GM08714 (cell line): ENCODE results near the gene TUSC2.

Experiments used
- H3K4me3 ChIP-seq: fragments of 200-500 bp; sonication (Bioruptor generic); 2 replicates; pipeline ENCODE4 v1.5.1; 2014; ENCODE audit warnings: mild to moderate bottlenecking, low read length, inconsistent platforms
- ZNF274 ChIP-seq: IDR thresholded peaks from 2 replicates; pipeline ENCODE4 v1.6.1; 2012; ENCODE audit warnings: mild to moderate bottlenecking, low read depth, low read length

Gene TUSC2, protein sequence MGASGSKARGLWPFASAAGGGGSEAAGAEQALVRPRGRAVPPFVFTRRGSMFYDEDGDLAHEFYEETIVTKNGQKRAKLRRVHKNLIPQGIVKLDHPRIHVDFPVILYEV

DNA sequence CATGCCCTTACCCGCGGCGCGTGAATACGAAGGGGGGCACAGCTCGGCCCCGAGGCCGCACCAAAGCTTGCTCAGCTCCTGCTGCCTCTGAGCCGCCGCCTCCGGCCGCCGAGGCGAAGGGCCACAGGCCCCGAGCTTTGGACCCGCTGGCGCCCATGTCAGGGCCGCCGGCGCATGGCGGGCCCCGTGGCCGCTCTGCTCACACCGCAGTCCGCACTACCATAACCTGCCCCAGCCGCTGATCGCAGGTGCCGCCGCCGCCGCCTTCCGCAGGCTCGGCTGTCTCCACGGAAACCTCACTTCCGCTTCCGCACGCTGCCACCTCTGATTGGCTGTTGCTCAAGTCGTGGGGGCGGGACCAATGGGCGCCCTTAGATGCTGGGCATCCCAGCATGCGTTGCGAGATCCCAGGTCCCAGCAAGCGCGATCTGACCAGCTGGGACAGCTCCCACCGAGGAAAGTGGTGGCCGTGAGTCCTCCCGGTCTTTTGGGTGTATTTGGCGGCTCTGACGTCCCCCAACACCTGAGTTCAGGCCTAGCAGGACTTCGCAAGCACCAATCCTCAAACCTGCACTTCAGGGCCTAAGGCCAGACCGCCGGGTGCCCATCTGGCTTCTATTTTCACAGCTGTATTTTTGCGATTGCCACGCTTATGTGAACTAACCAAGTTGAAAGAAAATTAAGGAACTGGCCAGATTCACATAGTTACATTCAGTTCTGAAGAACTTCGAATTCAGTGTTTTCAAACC, at the start of gene TUSC2:
TUSC2 (minus strand) TSS at position 281 of the 749 bp plus-strand sequence; CDS start at position 157, 124 bp downstream.
- peak within 1 kb of the TSS; percentile 94 for H3K4me3 ChIP-seq
- no peak for TF ChIP-seq ZNF274

DNA sequence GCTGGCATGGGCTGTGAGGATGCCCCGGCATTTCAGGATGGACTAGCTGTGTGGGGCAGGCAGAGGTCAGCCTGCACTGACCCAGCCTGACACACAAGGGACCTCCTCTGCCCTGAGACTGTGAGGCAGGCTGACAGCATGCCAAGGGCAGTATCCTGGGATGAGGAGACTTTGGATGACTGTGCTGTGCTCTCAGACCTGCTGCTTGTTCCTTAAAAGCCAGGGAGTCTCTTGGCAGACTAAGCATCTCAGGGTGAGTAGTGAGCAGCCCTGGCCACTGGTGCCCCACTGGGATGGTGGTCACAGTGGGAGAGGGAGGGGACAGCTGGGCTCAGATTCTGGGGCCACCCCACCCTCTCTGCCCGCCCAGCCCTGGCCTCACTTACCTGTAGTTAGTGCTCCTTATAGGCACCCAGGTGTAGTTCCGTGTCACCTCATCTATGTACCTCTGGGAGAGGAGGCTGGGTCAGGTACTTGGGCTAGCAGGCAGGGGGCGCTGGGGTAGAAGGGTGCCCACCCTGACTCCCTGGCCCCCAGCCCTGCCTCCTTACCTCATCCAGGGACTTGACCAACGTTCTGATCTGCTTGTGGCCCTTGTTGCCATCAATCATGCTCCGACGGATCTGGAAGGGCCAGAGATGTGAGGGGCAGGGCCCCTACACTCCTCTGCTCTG, 47.4 kb upstream of the TUSC2 start:
- no peak for TF ChIP-seq ZNF274
- H3K4me3 ChIP-seq: no peak overlapping the region

DNA sequence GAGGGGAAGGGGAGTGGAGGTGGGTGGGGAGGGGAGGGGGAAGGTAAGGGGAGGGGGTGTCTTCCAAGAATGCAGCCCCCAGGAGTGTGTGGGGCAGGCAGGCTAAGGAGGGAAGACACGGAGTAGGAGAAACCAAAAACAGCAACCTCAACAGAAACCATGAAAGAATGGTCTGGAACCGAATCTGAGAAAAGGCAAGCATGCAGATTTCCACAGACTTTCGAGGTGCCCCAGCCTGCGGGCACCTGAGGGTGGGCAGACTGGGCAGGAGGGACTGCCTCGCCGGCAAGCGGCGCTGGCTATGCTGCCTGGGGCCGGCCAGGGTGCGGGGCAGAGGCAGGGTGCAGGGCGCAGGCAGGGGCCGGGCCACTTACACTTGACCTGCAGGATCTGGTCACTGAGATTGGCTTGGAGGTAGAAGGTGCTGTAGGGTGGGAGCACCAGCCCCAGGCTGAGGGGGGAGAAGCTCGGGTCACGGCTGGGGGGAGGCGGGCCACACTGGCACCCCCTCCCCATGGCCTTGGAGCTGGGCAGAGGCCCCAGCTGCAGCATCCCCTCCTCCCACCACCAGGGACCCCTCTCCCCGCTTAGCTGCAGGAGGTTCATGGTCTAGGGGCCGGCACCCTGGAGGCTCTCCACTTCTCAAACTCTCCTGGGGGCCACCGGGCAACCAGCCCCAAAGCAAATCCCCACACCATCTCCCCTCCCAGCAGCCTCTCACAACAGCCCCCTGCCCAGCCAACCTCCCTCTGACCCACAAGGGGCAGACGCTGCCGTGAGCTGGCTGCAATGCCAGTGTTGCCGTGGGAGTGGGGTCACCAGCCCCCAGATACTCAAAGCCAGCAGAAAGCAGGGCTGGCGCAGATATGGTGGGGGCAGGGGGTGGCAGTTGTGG, 46.6 kb upstream of the TUSC2 start:
- no peak overlapping the region for H3K4me3 ChIP-seq
- no peak for TF ChIP-seq ZNF274

DNA sequence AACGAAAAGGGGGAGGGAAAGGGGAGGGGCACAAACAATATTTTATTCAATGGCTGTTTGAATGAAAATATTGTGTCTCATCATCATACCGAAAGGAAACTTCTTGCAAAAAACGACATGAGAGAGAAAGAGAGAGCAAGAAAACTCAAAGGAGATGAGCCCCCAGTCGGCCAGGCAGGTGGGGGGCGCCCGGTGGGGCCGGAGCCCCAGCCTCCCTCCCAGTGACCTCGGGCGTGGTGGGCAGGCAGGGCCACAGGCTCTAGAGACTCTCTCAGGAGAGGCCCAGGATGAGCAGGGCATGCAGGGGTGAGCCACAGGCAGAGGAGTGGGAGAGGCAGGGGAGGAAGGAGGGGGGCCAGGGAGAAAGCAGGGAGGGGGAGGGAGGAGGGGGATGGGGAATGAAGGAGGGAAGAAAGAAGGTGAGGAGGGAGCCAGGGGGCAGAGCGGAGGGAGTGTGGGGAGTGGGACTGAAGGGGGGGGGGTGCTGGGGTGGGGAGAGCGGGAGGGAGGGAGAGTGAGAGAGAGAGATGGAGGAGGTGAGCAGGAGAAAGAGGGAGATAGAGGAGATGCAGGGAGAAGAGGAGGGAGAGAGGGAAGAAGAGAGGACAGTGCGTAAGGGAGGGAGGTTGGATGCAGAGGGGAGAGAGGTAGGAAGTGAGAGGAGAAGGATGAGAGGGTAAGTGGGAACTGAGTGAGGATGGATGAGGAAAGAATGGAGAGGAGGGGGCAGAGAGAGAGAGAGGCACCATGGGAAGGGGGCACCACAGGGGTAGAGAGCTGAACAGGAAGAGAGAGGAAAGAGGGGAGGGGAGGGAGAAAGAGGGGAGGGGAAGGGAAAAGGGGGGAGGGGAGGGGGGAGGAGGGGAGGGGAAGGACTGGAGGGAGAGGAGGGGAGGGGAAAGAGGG, 45.4 kb upstream of the TUSC2 start:
- no peak overlapping the region for H3K4me3 ChIP-seq
- no peak for TF ChIP-seq ZNF274

DNA sequence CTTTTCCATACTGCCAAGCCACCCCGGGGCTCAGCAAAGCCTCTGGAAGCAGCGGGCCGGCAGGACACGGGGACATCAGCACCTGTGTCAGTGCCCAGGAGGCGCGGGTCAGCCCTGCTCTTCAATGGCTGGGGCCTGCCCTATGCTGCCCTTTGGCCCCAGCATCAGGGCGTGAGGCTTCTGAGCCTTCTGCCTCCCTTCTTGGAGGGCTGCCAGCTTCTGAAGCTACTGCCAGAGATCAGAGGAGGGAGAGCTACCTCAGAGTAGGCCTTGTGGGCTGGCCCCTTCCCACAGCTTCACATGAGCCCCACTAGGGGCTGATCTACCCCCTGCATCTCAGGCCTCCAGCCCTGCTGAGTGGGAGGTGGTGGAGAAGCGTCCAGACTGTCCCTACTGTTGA, 44.3 kb upstream of the TUSC2 start:
- TF ChIP-seq ZNF274: no peak
- no peak overlapping the region for H3K4me3 ChIP-seq

DNA sequence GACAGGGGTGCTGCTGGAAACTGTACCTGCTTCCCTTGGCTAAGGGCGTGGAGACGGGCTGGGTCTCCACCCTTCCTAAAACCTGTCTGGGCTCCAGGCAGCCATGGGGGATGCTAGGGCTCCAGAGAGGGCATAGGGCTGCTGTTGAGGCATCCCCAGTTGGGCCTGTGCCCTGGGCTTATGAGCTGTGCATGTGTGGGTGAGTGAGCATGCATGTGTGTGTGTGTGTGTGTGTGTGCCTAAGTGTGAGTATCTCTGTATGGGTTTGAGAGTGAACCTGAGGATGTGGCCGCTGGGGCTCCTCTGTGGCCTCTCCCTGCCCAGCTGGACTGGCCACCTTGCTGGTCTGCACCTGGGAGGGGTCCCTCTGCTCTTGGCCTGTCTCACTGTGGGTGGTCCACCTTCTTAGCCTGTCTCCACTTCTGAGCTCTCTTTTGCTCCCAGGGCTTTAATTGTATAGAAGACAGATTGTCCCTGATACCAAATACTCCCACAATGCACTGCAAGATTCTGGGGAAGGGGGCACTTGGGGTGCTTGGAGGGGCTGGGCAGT, 43.2 kb upstream of the TUSC2 start:
- TF ChIP-seq ZNF274: no peak
- no peak overlapping the region for H3K4me3 ChIP-seq

DNA sequence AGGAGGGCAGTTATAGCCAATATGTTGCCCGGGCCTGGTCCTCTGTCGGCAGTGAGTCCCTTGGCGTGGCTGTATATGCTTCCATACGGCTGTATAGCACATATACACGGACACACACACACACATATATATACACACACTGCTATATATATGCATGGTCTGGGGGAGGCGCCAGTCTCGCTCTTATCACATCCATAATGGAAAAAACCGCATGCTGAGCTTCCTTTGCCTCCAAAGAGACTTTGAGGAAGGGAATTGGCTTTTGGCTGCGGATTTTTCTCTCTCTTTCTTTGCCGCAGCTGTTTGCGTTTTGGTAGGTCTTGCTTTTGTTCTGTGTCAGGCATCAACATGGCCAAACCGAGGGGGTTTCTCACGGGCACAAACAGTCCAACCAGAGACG, 42.6 kb upstream of the TUSC2 start:
- no peak for TF ChIP-seq ZNF274
- no peak overlapping the region for H3K4me3 ChIP-seq

DNA sequence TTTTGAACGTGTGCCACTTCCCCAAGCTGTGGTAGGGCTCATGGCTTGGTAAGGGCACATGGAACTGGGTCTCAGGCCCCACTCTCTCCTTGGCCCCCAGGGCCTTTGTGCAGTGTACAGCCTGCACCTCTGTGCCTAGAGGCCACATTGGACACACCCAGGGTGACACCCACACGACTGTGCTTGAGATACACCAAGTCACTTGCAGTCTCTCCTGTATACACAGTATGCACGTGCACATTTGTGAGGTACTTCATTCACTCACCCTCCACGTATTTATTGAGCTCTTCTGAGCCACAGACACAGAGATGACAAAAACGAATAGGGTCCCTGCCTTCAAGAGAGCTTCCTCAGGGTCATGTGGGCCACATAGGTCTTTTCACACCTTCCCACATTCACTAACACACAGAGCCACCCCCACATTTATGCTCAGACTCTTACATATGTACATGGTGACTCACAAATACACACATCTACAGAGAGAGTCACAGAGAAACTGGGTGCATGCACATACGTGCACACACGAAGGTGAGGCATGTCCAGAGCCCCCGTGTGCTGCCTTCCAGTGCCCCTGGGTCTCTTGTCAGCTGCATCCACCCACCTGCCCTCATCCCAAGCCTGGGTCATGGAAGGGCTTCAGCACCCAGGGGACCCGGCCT, 41.1 kb upstream of the TUSC2 start:
- no peak overlapping the region for H3K4me3 ChIP-seq
- no peak for TF ChIP-seq ZNF274

DNA sequence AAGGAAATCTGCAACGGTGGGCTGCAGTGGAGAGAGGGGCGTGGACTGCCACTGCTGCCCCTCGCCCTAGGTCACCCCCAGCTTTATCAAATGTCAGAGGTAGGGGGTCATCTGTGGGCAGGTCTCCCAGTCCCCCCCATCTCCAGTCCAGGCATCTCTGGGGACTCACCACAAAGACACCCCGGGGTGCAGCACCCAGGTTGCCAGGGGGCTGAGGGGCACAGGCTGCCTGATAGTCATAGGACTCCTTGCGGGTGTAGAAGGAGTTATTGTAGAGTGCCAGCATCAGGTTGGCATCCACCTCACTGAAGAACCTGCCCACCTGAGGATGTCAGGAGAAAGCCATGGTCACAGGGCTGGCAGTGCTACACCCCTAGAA, 37.8 kb upstream of the TUSC2 start:
- no peak for TF ChIP-seq ZNF274
- no peak overlapping the region; the same call in 1 of the 2 replicates for H3K4me3 ChIP-seq

DNA sequence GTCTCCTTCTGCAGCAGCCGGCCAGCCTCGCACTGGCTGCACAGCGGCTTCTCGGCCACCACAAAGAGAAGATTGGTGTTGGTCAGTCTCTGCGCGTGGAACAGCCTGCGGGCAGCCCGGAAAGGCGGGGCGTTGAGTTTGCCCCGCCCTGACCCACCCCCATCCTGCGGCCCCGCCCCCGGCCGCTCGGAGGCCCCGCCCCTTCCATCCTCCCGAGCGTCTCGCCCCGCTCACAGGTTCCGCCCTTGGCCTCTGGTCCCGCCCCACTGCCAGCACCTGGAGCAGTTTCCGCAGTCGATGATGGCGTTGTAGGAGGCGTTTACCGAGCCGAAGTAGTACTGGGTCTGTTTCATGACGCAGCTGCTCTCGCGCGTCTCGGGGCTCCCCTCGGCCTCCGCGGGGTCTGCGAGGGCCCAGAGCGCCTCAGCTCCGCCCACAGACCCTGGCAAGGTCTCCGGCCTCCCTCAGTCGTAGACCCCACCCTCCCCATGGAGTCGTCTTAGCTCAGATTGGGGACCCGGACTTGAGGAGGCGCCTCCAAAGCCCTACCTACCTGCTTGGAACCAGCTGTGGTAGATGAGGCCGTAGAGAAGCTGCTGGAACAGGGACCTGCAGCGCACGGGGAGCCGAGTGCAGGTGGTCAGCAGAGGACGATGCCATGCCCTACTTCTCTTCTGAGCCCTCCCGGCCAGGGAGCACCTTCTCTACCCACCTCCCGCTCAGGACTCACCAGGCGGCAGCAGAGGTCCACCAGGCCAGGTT, 37.2 kb upstream of the TUSC2 start:
- no peak for TF ChIP-seq ZNF274
- peak overlapping the region; percentile 50; the same call in 1 of the 2 replicates for H3K4me3 ChIP-seq

DNA sequence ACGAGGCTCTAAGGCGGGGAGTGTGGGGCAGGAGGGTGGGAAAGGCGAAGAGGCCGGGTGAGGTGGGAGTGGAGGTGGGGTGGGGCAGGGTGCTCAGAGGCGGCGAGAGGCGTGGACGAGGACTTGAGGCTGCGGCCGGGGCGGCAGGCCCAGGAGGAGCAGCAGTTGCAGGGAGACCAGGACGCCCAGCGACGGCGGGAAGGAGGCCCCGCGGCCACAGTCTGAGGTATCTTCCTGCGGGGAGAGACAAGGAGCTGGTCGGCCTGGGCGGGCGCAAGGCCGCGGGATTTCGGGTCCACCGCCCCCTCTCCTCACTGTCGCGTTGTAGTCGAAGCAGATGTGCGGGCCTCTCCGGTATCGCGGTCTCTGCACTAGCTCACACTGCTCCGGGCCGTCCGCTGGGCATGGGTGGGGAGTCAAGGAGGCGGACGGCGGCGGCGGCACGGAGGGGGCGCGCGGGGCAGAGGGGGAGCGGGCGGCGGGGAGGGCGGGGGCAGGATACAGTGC, 36.6 kb upstream of the TUSC2 start:
- TF ChIP-seq ZNF274: no peak
- no peak overlapping the region; the same call in 1 of the 2 replicates for H3K4me3 ChIP-seq

DNA sequence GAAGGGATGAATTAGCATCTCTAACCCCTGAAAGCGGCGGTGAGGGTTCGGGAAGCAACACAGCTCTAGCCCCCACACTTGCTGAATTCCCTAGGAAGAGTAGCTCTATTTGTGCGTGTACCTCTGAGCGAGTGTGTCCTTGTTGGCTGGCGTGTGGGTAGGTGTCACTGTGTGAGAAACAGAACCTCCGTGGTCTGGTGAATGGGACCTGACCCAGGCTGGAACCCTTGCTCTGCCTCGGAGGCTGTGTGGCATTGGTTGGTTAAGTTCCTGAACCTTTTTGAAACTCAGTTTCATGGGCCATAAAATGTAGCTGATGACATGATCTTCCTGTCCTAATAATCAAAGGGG, 31.7 kb upstream of the TUSC2 start:
- H3K4me3 ChIP-seq: no peak overlapping the region
- TF ChIP-seq ZNF274: no peak
